Transverse colon (tissue), 4 donors: Measurements from ENCODE around the gene RALGDS. TPM values are rescaled to one million over a fixed set of nuclear protein-coding genes. Genes with fewer than 3 reads are reported as not detected.

Source experiments
- DNase-seq: peaks from one replicate; pipeline ENCODE4 v3.0.0-alpha.2; 2019
- H3K27ac ChIP-seq, 4 donors: fragments of 200-600 bp; sonication (generic); 2 replicates each; pipeline ENCODE4 v1.5.1; 2016 to 2018; ENCODE audit warnings: inconsistent platforms in 4 of 4
- H3K27me3 ChIP-seq: fragments of 200-600 bp; sonication (generic); 2 replicates; pipeline ENCODE4 v1.5.1; 2017; ENCODE audit warnings: inconsistent platforms
- H3K36me3 ChIP-seq, 4 donors: fragments of 200-600 bp; sonication (generic); 2 replicates each; pipeline ENCODE4 v1.5.1; 2017 to 2019; ENCODE audit warnings: inconsistent platforms in 4 of 4
- H3K4me1 ChIP-seq, 4 donors: fragments of 200-600 bp; sonication (generic); 2 replicates each; pipeline ENCODE4 v1.5.1; 2017 to 2020; ENCODE audit warnings: inconsistent platforms in 4 of 4
- H3K4me3 ChIP-seq, 4 donors: fragments of 200-600 bp; sonication (generic); 1 replicate in 1 of 4; 2 replicates in 3 of 4; pipeline versions ENCODE4 v1.5.1 to v1.6.1; 2017 to 2019; ENCODE audit warnings: inconsistent platforms in 4 of 4
- H3K9me3 ChIP-seq, 2 donors: fragments of 200-600 bp; sonication (generic); 2 replicates each; pipeline ENCODE4 v1.5.1; 2017 to 2019; ENCODE audit warnings: inconsistent platforms in 2 of 2
- CTCF ChIP-seq, 5 experiments: fragments of 200-600 bp in 3 of 5; fragments of 450-650 bp in 2 of 5; sonication (generic) in 3 of 5; IDR thresholded peaks; 1 replicate in 2 of 5; 2 replicates in 3 of 5; pipeline ENCODE4 v1.5.1; 2016 to 2017; ENCODE audit warnings: antibody characterized with exemption in 5 of 5, inconsistent platforms in 3 of 5, mild to moderate bottlenecking in 2 of 5, moderate library complexity in 1 of 5
- EP300 ChIP-seq: sonication (generic); formaldehyde crosslinking; IDR thresholded peaks from one replicate; pipeline ENCODE4 v1.6.1; 2017; ENCODE audit warnings: antibody characterized with exemption, low read depth
- POLR2A ChIP-seq: fragments of 450-650 bp; IDR thresholded peaks from one replicate; pipeline ENCODE4 v1.6.1; 2016; ENCODE audit warnings: antibody characterized with exemption, mild to moderate bottlenecking, moderate library complexity
- POLR2AphosphoS5 ChIP-seq, 3 donors: sonication (generic); formaldehyde crosslinking; IDR thresholded peaks; one replicate each; pipeline ENCODE4 v1.6.1; 2016; ENCODE audit warnings: antibody characterized with exemption in 3 of 3
- WGBS, 2 donors: methylation state at CpG; one replicate each; pipeline ENCODE4 v1.1.5; 2018; ENCODE audit warnings: low coverage in 1 of 2; 5-methylcytosine and 5-hydroxymethylcytosine counted together
- in situ Hi-C, 4 donors: fragments of 200-750 bp; cut with MboI; loops; one replicate each; pipeline versions ENCODE4 v1.15.0 to v1.15.1; 2017; ENCODE audit warnings: low sequenced_read_pairs in 3 of 4, low pct_ligation_motif_present in 1 of 4, low pct_unique_long_range_greater_than_20kb in 1 of 4
- intact Hi-C: fragments of 100-400 bp; cut with DNase I; formaldehyde crosslinking; loops from one replicate; pipeline ENCODE4 v1.15.1; 2023; ENCODE audit warnings: low total_unique reads
- total RNA-seq, 4 donors: library from RNA; depleted of rRNA; stranded (reverse); fragments of >200 nt; gene quantifications; one replicate each; pipeline ENCODE4 v1.1.0, GENCODE V29; 2016

Gene RALGDS
- total RNA-seq, 4 donors from 2014 or later = 50.5 to 233 (median 58.2) TPM

- DNase-seq = no peak
- Histone ChIP-seq H3K36me3 (no peaks in the 10 kb centered on the region), H3K4me1 (peaks cover 0 to 30% (median 13%) of the 10 kb centered on the region in 4 donors), H3K27ac (peak overlapping the region; percentile 69 to 79 (median 76)), H3K27me3 (peaks cover 9% of the 10 kb centered on the region), H3K9me3 (no peaks in the 10 kb centered on the region), H3K4me3 (peak overlapping the region; percentile 57 to 80 (median 69))
- 69 to 74% methylated on average over 6 to 13 of the region's 13 CpGs for WGBS, 2 donors
- in situ Hi-C loops = no loop called here
- TF ChIP-seq EP300 (no peak), POLR2A (no peak), CTCF (IDR thresholded peaks at IDR 0.05) (no peak)
- intact Hi-C loops = no loop called here
These were observed 43.2 kb upstream of the RALGDS start for GRCh38 chr9:133164191-133164590.

GRCh38 chr9:133163504-133164172 lies 42.6 kb upstream of the RALGDS start, which contains the start of gene GBGT1:
TSS of gene GBGT1 (minus strand) at chr9:133163914. CDS start at chr9:133162412, 1,502 bp downstream.
- 1% methylated on average over 38 of the region's 56 CpGs; no CpG with 5 or more reads in 1 of the 2 donors for WGBS, 2 donors
- no peaks in the 10 kb centered on the region for H3K9me3 ChIP-seq
- in situ Hi-C loops = no loop called here
- peaks cover 0 to 30% (median 13%) of the 10 kb centered on the region in 4 donors for H3K4me1 ChIP-seq
- H3K36me3 ChIP-seq = no peaks in the 10 kb centered on the region
- peak within 1 kb of the TSS; percentile 69 to 79 (median 76) for H3K27ac ChIP-seq
- peaks cover 9% of the 10 kb centered on the region for H3K27me3 ChIP-seq
- TF ChIP-seq EP300 (no peak), POLR2A (peak; percentile 44), POLR2AphosphoS5 (IDR thresholded peaks at IDR 0.05) (peak in 2 of 3 donors; percentile 28 to 37), CTCF (IDR thresholded peaks at IDR 0.05) (no peak)
- peak; percentile 72 for DNase-seq
- intact Hi-C loops = no loop called here
- H3K4me3 ChIP-seq = peak within 1 kb of the TSS; percentile 57 to 80 (median 69)

- in situ Hi-C loops (no loop called here), intact Hi-C loops (no loop called here)
- peaks cover 0 to 30% (median 13%) of the 10 kb centered on the region in 4 donors for H3K4me1 ChIP-seq
- H3K27ac ChIP-seq = peak overlapping the region; percentile 69 to 79 (median 76)
- no peaks in the 10 kb centered on the region for H3K9me3 ChIP-seq
- DNase-seq = no peak
- 51% methylated on average over 34 of the region's 54 CpGs; no CpG with 5 or more reads in 1 of the 2 donors for WGBS, 2 donors
- peaks cover 9% of the 10 kb centered on the region for H3K27me3 ChIP-seq
- TF ChIP-seq CTCF (IDR thresholded peaks at IDR 0.05) (no peak), POLR2AphosphoS5 (IDR thresholded peaks at IDR 0.05) (no peak), POLR2A (no peak), EP300 (no peak)
- H3K4me3 ChIP-seq = peak overlapping the region; percentile 57 to 80 (median 69)
- H3K36me3 ChIP-seq = no peaks in the 10 kb centered on the region
These were observed 41.9 kb upstream of the RALGDS start for GRCh38 chr9:133162861-133163503.

- no peaks in the 10 kb centered on the region for H3K9me3 ChIP-seq
- in situ Hi-C loops = no loop called here
- H3K4me1 ChIP-seq = peaks cover 0 to 30% (median 13%) of the 10 kb centered on the region in 4 donors
- WGBS, 2 donors = 80 to 93% methylated on average over 2 to 4 of the region's 4 CpGs
- H3K4me3 ChIP-seq = no peak overlapping the region
- no peak for DNase-seq
- H3K36me3 ChIP-seq = no peaks in the 10 kb centered on the region
- no peak for TF ChIP-seq EP300
- TF ChIP-seq POLR2A = no peak
- no peak for TF ChIP-seq POLR2AphosphoS5 (IDR thresholded peaks at IDR 0.05)
- TF ChIP-seq CTCF (IDR thresholded peaks at IDR 0.05) = no peak
- intact Hi-C loops = no loop called here
- H3K27me3 ChIP-seq = peaks cover 9% of the 10 kb centered on the region
- peak overlapping the region in 2 of 4 donors; percentile 4 to 24 for H3K27ac ChIP-seq
These were observed 40.5 kb upstream of the RALGDS start for GRCh38 chr9:133161547-133161950.
